HG03378 (cell line): Measurements from ENCODE around the gene GRK5.

ENCODE experiments used
- ATAC-seq: cut with Tn5 transposase; IDR thresholded peaks from one replicate; pipeline ENCODE4 v1.9.1; 2021; ENCODE audit warnings: mild to moderate bottlenecking, moderate library complexity; ENCODE audit not compliant: unreplicated experiment

The GRK5 gene

GRCh38 chr10:119396709-119397071 lies 189.3 kb downstream of the GRK5 start:
- ATAC-seq, result no peak

- ATAC-seq, result no peak
Measured at GRCh38 chr10:119397416-119397815, 190.0 kb downstream of the GRK5 start.

- ATAC-seq, result no peak
Measured at GRCh38 chr10:119398996-119399395, 191.6 kb downstream of the GRK5 start.

GRCh38 chr10:119399466-119399865 lies 192.1 kb downstream of the GRK5 start:
- no peak for ATAC-seq

GRCh38 chr10:119401671-119402395 lies 194.5 kb downstream of the GRK5 start:
- no peak for ATAC-seq

- ATAC-seq, result no peak
Measured at GRCh38 chr10:119403921-119404320, 196.6 kb downstream of the GRK5 start.

- ATAC-seq, result no peak
Measured at GRCh38 chr10:119404719-119405519, 197.5 kb downstream of the GRK5 start.

- no peak for ATAC-seq
Measured at GRCh38 chr10:119405520-119405807, 198.1 kb downstream of the GRK5 start.

GRCh38 chr10:119406137-119406536 lies 198.8 kb downstream of the GRK5 start:
- no peak for ATAC-seq

GRCh38 chr10:119406601-119407253 lies 199.4 kb downstream of the GRK5 start:
- no peak for ATAC-seq

- no peak for ATAC-seq
Measured at GRCh38 chr10:119407254-119407777, 199.9 kb downstream of the GRK5 start.

- no peak for ATAC-seq
Measured at GRCh38 chr10:119408072-119408471, 200.7 kb downstream of the GRK5 start.

GRCh38 chr10:119408969-119409371 lies 201.6 kb downstream of the GRK5 start:
- ATAC-seq, result no peak

- no peak for ATAC-seq
Measured at GRCh38 chr10:119409385-119409784, 202.0 kb downstream of the GRK5 start.

- ATAC-seq, result no peak
Measured at GRCh38 chr10:119409906-119410305, 202.5 kb downstream of the GRK5 start.

GRCh38 chr10:119410361-119411116 lies 203.2 kb downstream of the GRK5 start:
- ATAC-seq, result no peak

- no peak for ATAC-seq
Measured at GRCh38 chr10:119412244-119413092, 205.1 kb downstream of the GRK5 start.

GRCh38 chr10:119413093-119413453 lies 205.7 kb downstream of the GRK5 start:
- ATAC-seq, result no peak

- ATAC-seq, result no peak
Measured at GRCh38 chr10:119413471-119414080, 206.2 kb downstream of the GRK5 start.

- ATAC-seq, result no peak
Measured at GRCh38 chr10:119414081-119414611, 206.8 kb downstream of the GRK5 start.
